Fibroblast of mammary gland (primary cell): ENCODE data around the gene HPCAL1.
"Not testable (repeated sequence)": the region's sequence is repeated elsewhere in the genome, so short reads cannot be mapped to it uniquely, and the experiment has no call there.

Source experiments
- DNase-seq: peaks from one replicate; pipeline ENCODE4 v3.0.0-alpha.2; 2010; ENCODE audit warnings: low read depth
- H3K4me3 ChIP-seq: 2 replicates; pipeline ENCODE4 v1.5.1; 2011; ENCODE audit warnings: low read depth, mild to moderate bottlenecking, low read length, moderate library complexity; ENCODE audit not compliant: control insufficient read depth
- TF ChIP-seq, protein P1 (sequence below): conservative IDR thresholded peaks from 2 replicates; pipeline ENCODE4 v1.5.1; 2011; ENCODE audit warnings: low read depth, low read length, inconsistent platforms; ENCODE audit not compliant: control insufficient read depth, insufficient read depth

The HPCAL1 gene

DNA sequence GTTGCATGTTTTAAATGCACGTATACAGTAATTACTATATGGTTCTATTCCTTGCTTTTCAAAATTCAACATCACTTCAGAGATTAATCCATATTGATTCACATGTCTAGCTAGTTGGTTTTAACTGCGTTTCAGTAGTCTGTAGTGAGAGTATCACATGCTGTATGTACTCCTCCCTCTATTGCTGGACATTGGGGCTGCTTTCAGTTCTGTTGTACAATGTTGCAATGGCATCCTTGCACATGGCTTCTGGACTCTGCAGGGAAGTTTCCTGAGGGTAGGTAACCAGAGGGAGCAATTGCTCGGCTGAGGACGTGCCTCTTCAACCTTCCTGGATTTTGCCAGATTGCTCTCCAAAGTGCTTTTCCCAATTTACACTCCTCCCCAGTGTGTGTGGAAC is 10.7 kb upstream of the HPCAL1 start:
- no peak for DNase-seq
- TF ChIP-seq, protein P1, sequence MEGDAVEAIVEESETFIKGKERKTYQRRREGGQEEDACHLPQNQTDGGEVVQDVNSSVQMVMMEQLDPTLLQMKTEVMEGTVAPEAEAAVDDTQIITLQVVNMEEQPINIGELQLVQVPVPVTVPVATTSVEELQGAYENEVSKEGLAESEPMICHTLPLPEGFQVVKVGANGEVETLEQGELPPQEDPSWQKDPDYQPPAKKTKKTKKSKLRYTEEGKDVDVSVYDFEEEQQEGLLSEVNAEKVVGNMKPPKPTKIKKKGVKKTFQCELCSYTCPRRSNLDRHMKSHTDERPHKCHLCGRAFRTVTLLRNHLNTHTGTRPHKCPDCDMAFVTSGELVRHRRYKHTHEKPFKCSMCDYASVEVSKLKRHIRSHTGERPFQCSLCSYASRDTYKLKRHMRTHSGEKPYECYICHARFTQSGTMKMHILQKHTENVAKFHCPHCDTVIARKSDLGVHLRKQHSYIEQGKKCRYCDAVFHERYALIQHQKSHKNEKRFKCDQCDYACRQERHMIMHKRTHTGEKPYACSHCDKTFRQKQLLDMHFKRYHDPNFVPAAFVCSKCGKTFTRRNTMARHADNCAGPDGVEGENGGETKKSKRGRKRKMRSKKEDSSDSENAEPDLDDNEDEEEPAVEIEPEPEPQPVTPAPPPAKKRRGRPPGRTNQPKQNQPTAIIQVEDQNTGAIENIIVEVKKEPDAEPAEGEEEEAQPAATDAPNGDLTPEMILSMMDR, result no peak
- no peak overlapping the region for H3K4me3 ChIP-seq

GRCh38 chr2:10293603-10294002 is 9.1 kb upstream of the HPCAL1 start:
- DNase-seq, result no peak
- TF ChIP-seq, protein P1, result no peak
- no peak overlapping the region for H3K4me3 ChIP-seq

GRCh38 chr2:10294077-10294476 is 8.6 kb upstream of the HPCAL1 start:
- TF ChIP-seq, protein P1, result no peak
- no peak for DNase-seq
- no peak overlapping the region for H3K4me3 ChIP-seq

- not testable (repeated sequence) for DNase-seq, H3K4me3 ChIP-seq
Observed at GRCh38 chr2:10295649-10296048, 7.1 kb upstream of the HPCAL1 start.

DNA sequence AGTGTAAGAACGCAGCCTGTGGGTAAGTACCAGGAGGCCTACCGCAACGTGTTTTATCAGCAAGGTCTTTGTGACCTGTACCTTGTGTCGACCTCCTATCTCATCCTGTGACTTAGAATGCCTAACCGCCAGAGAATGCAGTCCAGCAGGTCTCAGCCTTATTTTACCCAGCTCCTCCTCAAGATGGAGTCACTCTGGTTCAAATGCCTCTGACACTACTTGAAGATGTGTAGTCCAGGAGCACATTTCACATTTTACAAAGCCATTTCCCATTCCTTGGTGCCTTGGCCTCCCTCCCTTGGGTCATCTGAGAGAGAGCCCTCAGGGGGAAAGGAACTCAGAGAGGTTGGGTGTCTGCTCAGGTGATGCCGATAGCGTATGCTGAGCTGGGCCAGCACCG is 6.6 kb upstream of the HPCAL1 start:
- H3K4me3 ChIP-seq, result no peak overlapping the region
- no peak for DNase-seq
- TF ChIP-seq, protein P1, result no peak

DNA sequence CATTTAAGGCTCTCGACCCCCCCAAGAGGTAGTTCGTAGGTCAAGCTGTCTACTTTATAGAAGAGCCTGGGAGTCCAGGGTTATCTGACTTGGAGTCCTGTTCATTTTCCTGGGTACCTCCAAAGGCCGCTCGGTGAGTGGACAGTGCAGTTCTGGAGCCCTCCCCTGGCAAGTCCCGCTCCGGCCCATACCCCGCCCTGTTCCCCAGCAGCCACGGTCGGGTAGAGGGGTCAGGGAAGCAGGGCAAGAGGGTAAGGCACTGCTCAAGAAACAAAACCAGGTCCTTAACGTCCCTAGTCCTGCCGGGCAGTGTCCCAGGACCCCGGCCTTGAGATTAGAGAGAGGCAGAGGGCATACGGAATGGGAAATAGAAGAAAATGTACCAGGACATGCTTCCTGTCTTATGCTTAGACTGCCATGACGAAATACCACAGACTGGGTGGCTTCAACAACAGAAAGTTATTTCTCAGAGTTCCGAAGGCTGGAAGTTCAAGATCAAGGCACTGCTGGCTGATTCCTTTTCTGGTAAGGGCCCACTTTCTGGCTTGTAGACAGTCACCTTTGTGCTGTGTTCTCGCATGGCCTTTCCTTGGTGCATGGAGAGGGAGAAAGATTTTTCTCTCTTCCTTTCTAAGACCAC is 5.4 kb upstream of the HPCAL1 start:
- TF ChIP-seq, protein P1, result no peak

GRCh38 chr2:10297959-10298531 is 4.7 kb upstream of the HPCAL1 start:
- TF ChIP-seq, protein P1, result no peak
- DNase-seq, result peak; percentile 96
- no peak overlapping the region for H3K4me3 ChIP-seq

More for the DNA sequence above, 5.4 kb upstream of the HPCAL1 start:
- H3K4me3 ChIP-seq, result no peak overlapping the region
- no peak for DNase-seq

DNA sequence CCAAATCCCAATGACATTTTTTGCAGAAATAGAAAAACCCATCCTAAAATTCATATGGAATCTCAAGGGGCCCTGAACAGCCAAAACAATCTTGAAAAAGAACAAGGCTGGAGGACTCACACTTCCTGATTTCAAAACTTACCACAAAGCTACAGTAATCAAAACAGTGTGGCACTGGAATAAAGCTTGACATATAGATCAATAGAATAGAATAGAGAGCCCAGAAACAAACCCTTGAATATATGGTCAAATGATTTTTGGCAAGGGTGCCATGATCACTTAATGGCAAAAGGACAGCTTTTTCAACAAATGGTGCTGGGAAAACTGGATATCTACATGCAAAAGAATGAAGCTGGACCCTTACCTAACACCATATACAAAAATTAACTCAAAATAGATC is 3.9 kb upstream of the HPCAL1 start:
- not testable (repeated sequence) for H3K4me3 ChIP-seq, DNase-seq
